ENCODE results near the gene CCDC172.

Gene CCDC172

GRCh38 chr10:116311016-116311415, 13.2 kb upstream of the CCDC172 start:
- Mint-ChIP-seq H3K36me3 (no peaks in the 10 kb centered on the region), H3K4me1 (no peaks in the 10 kb centered on the region), H3K9me3 (peaks cover 4% of the 10 kb centered on the region), H3K27me3 (no peaks in the 10 kb centered on the region), H3K27ac (no peak overlapping the region), H3K4me3 (no peak overlapping the region)
- DNase-seq (ENCODE audit: low spot score in 2 of 2) (no peak), ATAC-seq (ENCODE audit: low read depth) (no peak)

- DNase-seq (ENCODE audit: low spot score in 2 of 2) (no peak), ATAC-seq (ENCODE audit: low read depth) (no peak)
- H3K36me3 Mint-ChIP-seq, result no peaks in the 10 kb centered on the region
- H3K4me3 Mint-ChIP-seq, result no peak overlapping the region
- peaks cover 4% of the 10 kb centered on the region for H3K9me3 Mint-ChIP-seq
- H3K4me1 Mint-ChIP-seq, result peaks cover 4% of the 10 kb centered on the region
- no peak overlapping the region for H3K27ac Mint-ChIP-seq
- no peaks in the 10 kb centered on the region for H3K27me3 Mint-ChIP-seq
Observed at GRCh38 chr10:116311706-116312490, 12.3 kb upstream of the CCDC172 start.

- Mint-ChIP-seq H3K4me1 (peaks cover 4% of the 10 kb centered on the region), H3K27ac (no peak overlapping the region), H3K36me3 (no peaks in the 10 kb centered on the region), H3K27me3 (no peaks in the 10 kb centered on the region), H3K9me3 (peaks cover 4% of the 10 kb centered on the region), H3K4me3 (no peak overlapping the region)
- DNase-seq (ENCODE audit: low spot score in 2 of 2) (no peak), ATAC-seq (ENCODE audit: low read depth) (no peak)
Observed at GRCh38 chr10:116312548-116312947, 11.7 kb upstream of the CCDC172 start.

- no peak overlapping the region for H3K4me3 Mint-ChIP-seq
- no peaks in the 10 kb centered on the region for H3K27me3 Mint-ChIP-seq
- H3K9me3 Mint-ChIP-seq, result peaks cover 2% of the 10 kb centered on the region
- H3K36me3 Mint-ChIP-seq, result no peaks in the 10 kb centered on the region
- DNase-seq (ENCODE audit: low spot score in 2 of 2) (no peak), ATAC-seq (ENCODE audit: low read depth) (peak; percentile 46)
- no peak overlapping the region for H3K27ac Mint-ChIP-seq
- H3K4me1 Mint-ChIP-seq, result peaks cover 4% of the 10 kb centered on the region
Observed at GRCh38 chr10:116316503-116316902, 7.7 kb upstream of the CCDC172 start.

- H3K4me1 Mint-ChIP-seq, result no peaks in the 10 kb centered on the region
- ATAC-seq (ENCODE audit: low read depth), result no peak
- no peak overlapping the region for H3K27ac Mint-ChIP-seq
- DNase-seq (ENCODE audit: low spot score in 2 of 2), result no peak
- H3K27me3 Mint-ChIP-seq, result no peaks in the 10 kb centered on the region
- no peaks in the 10 kb centered on the region for H3K36me3 Mint-ChIP-seq
- peaks cover 2% of the 10 kb centered on the region for H3K9me3 Mint-ChIP-seq
- no peak overlapping the region for H3K4me3 Mint-ChIP-seq
Observed at GRCh38 chr10:116324951-116325635, 845 bp downstream of the CCDC172 start.

GRCh38 chr10:116325987-116326386, 1.7 kb downstream of the CCDC172 start:
- Mint-ChIP-seq H3K4me1 (no peaks in the 10 kb centered on the region), H3K9me3 (peaks cover 2% of the 10 kb centered on the region), H3K4me3 (no peak overlapping the region), H3K27me3 (no peaks in the 10 kb centered on the region), H3K27ac (no peak overlapping the region), H3K36me3 (no peaks in the 10 kb centered on the region)
- no peak for DNase-seq (ENCODE audit: low spot score in 2 of 2)
- ATAC-seq (ENCODE audit: low read depth), result no peak

- H3K36me3 Mint-ChIP-seq, result no peaks in the 10 kb centered on the region
Observed at GRCh38 chr10:116329153-116329552, 4.9 kb downstream of the CCDC172 start.

GRCh38 chr10:116331815-116332214, 7.6 kb downstream of the CCDC172 start:
- H3K4me1 Mint-ChIP-seq, result no peaks in the 10 kb centered on the region
- H3K9me3 Mint-ChIP-seq, result peaks cover 2% of the 10 kb centered on the region
- ATAC-seq (ENCODE audit: low read depth) (no peak), DNase-seq (ENCODE audit: low spot score in 2 of 2) (no peak)
- H3K27ac Mint-ChIP-seq, result no peak overlapping the region
- no peaks in the 10 kb centered on the region for H3K27me3 Mint-ChIP-seq
- H3K4me3 Mint-ChIP-seq, result no peak overlapping the region
- H3K36me3 Mint-ChIP-seq, result no peaks in the 10 kb centered on the region

More at GRCh38 chr10:116329153-116329552, 4.9 kb downstream of the CCDC172 start:
- Mint-ChIP-seq H3K4me1 (no peaks in the 10 kb centered on the region), H3K4me3 (no peak overlapping the region), H3K27ac (no peak overlapping the region), H3K27me3 (no peaks in the 10 kb centered on the region), H3K9me3 (peaks cover 2% of the 10 kb centered on the region)
- DNase-seq (ENCODE audit: low spot score in 2 of 2) (no peak), ATAC-seq (ENCODE audit: low read depth) (no peak)

GRCh38 chr10:116336866-116337265, 12.6 kb downstream of the CCDC172 start:
- Mint-ChIP-seq H3K27me3 (no peaks in the 10 kb centered on the region), H3K36me3 (no peaks in the 10 kb centered on the region), H3K9me3 (no peaks in the 10 kb centered on the region), H3K4me3 (no peak overlapping the region), H3K27ac (no peak overlapping the region), H3K4me1 (no peaks in the 10 kb centered on the region)
- DNase-seq (ENCODE audit: low spot score in 2 of 2) (no peak), ATAC-seq (ENCODE audit: low read depth) (no peak)

- Mint-ChIP-seq H3K36me3 (no peaks in the 10 kb centered on the region), H3K4me1 (no peaks in the 10 kb centered on the region), H3K27me3 (no peaks in the 10 kb centered on the region), H3K27ac (no peak overlapping the region), H3K9me3 (peaks cover 14% of the 10 kb centered on the region), H3K4me3 (no peak overlapping the region)
- ATAC-seq (ENCODE audit: low read depth), result no peak
- no peak for DNase-seq (ENCODE audit: low spot score in 2 of 2)
Observed at GRCh38 chr10:116352125-116352524, 27.9 kb downstream of the CCDC172 start.

- Mint-ChIP-seq H3K36me3 (no peaks in the 10 kb centered on the region), H3K27me3 (no peaks in the 10 kb centered on the region), H3K4me3 (no peak overlapping the region), H3K9me3 (peaks cover 14% of the 10 kb centered on the region), H3K4me1 (no peaks in the 10 kb centered on the region), H3K27ac (no peak overlapping the region)
- DNase-seq (ENCODE audit: low spot score in 2 of 2), result no peak
- no peak for ATAC-seq (ENCODE audit: low read depth)
Observed at GRCh38 chr10:116353817-116354216, 29.6 kb downstream of the CCDC172 start.

GRCh38 chr10:116355341-116355740, 31.1 kb downstream of the CCDC172 start:
- H3K4me1 Mint-ChIP-seq, result no peaks in the 10 kb centered on the region
- ATAC-seq (ENCODE audit: low read depth) (no peak), DNase-seq (ENCODE audit: low spot score in 2 of 2) (no peak)
- H3K4me3 Mint-ChIP-seq, result no peak overlapping the region
- H3K27me3 Mint-ChIP-seq, result no peaks in the 10 kb centered on the region
- H3K36me3 Mint-ChIP-seq, result no peaks in the 10 kb centered on the region
- peaks cover 9% of the 10 kb centered on the region for H3K9me3 Mint-ChIP-seq
- no peak overlapping the region for H3K27ac Mint-ChIP-seq

GRCh38 chr10:116356833-116357232, 32.6 kb downstream of the CCDC172 start:
- Mint-ChIP-seq H3K9me3 (peaks cover 6% of the 10 kb centered on the region), H3K4me3 (no peak overlapping the region), H3K36me3 (no peaks in the 10 kb centered on the region), H3K27me3 (no peaks in the 10 kb centered on the region), H3K4me1 (no peaks in the 10 kb centered on the region), H3K27ac (no peak overlapping the region)
- ATAC-seq (ENCODE audit: low read depth), result no peak
- no peak for DNase-seq (ENCODE audit: low spot score in 2 of 2)

GRCh38 chr10:116364868-116365267, 40.6 kb downstream of the CCDC172 start:
- H3K4me1 Mint-ChIP-seq, result no peaks in the 10 kb centered on the region
- no peaks in the 10 kb centered on the region for H3K9me3 Mint-ChIP-seq
- H3K36me3 Mint-ChIP-seq, result no peaks in the 10 kb centered on the region
- H3K27ac Mint-ChIP-seq, result no peak overlapping the region
- DNase-seq (ENCODE audit: low spot score in 2 of 2), result no peak
- no peak for ATAC-seq (ENCODE audit: low read depth)
- no peak overlapping the region for H3K4me3 Mint-ChIP-seq
- H3K27me3 Mint-ChIP-seq, result no peaks in the 10 kb centered on the region

GRCh38 chr10:116371737-116372136, 47.5 kb downstream of the CCDC172 start:
- ATAC-seq (ENCODE audit: low read depth), result no peak
- no peaks in the 10 kb centered on the region for H3K9me3 Mint-ChIP-seq
- H3K4me3 Mint-ChIP-seq, result no peak overlapping the region
- H3K27ac Mint-ChIP-seq, result no peak overlapping the region
- H3K27me3 Mint-ChIP-seq, result peaks cover 2% of the 10 kb centered on the region
- H3K36me3 Mint-ChIP-seq, result no peaks in the 10 kb centered on the region
- H3K4me1 Mint-ChIP-seq, result no peaks in the 10 kb centered on the region
- no peak for DNase-seq (ENCODE audit: low spot score in 2 of 2)
